Neural crest cell (in vitro differentiated cells): ENCODE results near the gene MAP6. TPM values are rescaled to one million over a fixed set of nuclear protein-coding genes. Genes with fewer than 3 reads are reported as not detected.

Experiments
- DNase-seq: peaks from one replicate; pipeline ENCODE4 v3.0.0; 2021; ENCODE audit warnings: low read depth, mixed read lengths, low spot score
- H3K27ac Mint-ChIP-seq: one replicate; pipeline ENCODE4 v1.8.0; 2021; ENCODE audit warnings: mild to moderate bottlenecking, mixed read lengths; ENCODE audit not compliant: unreplicated experiment
- H3K27me3 Mint-ChIP-seq: 2 replicates; pipeline ENCODE4 v1.8.0; 2021; ENCODE audit warnings: low read depth, mild to moderate bottlenecking, mixed read lengths
- H3K36me3 Mint-ChIP-seq: 2 replicates; pipeline ENCODE4 v1.8.0; 2021; ENCODE audit warnings: low read depth, mild to moderate bottlenecking, mixed read lengths
- H3K4me1 Mint-ChIP-seq: 2 replicates; pipeline ENCODE4 v1.8.0; 2021; ENCODE audit warnings: mixed read lengths
- H3K4me3 Mint-ChIP-seq: one replicate; pipeline ENCODE4 v1.8.0; 2021; ENCODE audit warnings: mild to moderate bottlenecking, mixed read lengths
- H3K9me3 Mint-ChIP-seq: 2 replicates; pipeline ENCODE4 v1.8.0; 2021; ENCODE audit warnings: mixed read lengths
- CTCF ChIP-seq: fragments of 200-600 bp; sonication (generic); conservative IDR thresholded peaks from 2 replicates; pipeline ENCODE4 v1.5.0; 2021; ENCODE audit warnings: antibody characterized with exemption, mild to moderate bottlenecking
- total RNA-seq: library from RNA; stranded (reverse); gene quantifications from 2 replicates; pipeline ENCODE4 v1.2.1, GENCODE V29; 2021

The MAP6 gene
- total RNA-seq, 1 donor from 2014 or later = 57.7 TPM

DNA sequence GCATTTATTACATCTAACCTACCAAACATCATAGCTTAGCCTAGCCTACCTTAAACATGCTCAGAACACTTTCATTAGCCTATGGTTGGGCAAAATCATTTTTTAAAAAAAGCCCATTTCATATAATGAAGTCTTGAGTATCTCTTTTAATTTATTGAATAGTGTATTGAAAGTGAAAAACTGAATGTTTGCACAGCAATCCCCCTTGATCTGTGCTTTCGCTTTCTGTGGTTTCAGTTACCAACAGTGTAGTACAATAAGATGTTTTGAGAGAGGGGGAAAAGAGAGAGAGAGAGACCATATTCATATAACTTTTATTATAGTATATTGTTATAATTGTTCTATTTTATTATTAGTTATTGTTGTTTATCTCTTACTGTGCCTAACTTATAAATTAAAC lies 8.4 kb upstream of the MAP6 start:
- peaks cover 9% of the 10 kb centered on the region for H3K9me3 Mint-ChIP-seq
- H3K36me3 Mint-ChIP-seq = no peaks in the 10 kb centered on the region
- TF ChIP-seq CTCF = no peak
- no peak overlapping the region for H3K27ac Mint-ChIP-seq
- no peaks in the 10 kb centered on the region for H3K4me1 Mint-ChIP-seq
- H3K27me3 Mint-ChIP-seq = peaks cover 61% of the 10 kb centered on the region
- no peak overlapping the region for H3K4me3 Mint-ChIP-seq
- no peak for DNase-seq

DNA sequence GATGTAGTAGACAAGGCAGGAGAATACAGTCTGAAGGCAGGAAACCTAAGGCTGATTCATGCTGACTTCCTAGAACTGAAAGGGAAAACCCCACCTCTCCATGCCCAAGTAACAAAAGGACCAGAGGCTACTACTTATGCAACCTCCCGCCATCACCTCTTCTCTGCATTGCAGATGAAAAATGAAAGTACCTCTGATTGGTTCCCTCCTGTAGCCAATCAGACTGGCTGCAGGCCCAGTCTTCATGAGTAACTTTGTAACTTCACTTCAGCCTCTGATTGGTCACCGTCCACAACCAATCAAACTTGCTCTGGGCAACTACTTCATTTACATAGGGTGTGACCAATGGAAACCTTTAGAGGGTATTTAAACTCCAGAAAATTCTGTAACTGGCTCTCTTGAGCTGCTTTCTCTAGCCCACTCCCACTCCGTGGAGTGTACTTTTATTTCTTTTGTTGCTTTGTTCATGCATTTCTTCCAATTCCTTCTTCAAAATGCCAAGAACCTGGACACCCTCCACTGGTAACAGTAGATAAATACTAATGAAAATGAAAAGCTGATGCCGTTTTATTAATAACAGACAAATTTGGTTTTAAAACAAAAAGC lies 5.2 kb upstream of the MAP6 start:
- TF ChIP-seq CTCF = no peak

DNA sequence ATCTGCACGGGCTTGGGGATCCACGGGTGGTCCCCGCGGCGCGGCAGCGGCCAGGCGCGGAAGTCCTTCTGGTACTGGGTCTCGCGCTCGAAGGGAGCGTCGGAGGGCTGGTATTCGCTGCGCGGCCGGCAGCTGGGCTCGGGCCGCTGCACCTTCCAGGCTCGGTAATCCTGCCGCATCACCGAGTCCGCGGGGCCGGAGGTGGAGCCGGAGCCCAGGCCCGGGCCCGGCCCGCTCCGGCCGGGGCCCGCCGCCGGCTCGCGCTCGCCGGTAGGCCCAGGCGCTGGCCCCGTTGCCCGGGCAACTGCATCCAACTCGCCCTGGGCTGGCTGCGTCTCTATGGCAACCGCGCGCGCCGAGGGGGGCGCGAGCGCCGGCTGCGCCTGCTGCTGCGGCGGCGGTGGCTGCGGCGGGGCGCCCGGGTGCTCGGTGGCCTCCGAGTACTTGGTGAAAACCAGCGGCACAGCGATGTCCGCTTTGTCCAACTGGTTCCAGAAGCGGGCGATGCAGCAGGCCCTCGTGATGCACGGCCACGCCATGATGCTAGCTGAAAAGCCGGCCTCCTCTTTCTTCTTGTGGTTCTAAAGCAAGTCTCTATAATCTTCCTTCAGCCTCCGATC lies 897 bp downstream of the MAP6 start:
- Mint-ChIP-seq H3K36me3 (no peaks in the 10 kb centered on the region), H3K27ac (peak overlapping the region; percentile 94), H3K4me3 (peak overlapping the region; percentile 93), H3K4me1 (peaks cover 23% of the 10 kb centered on the region), H3K27me3 (peaks cover 77% of the 10 kb centered on the region), H3K9me3 (peaks cover 4% of the 10 kb centered on the region)
- DNase-seq = peak; percentile 67
- TF ChIP-seq CTCF = no peak

More for the DNA sequence above, 5.2 kb upstream of the MAP6 start:
- Mint-ChIP-seq H3K4me3 (no peak overlapping the region), H3K4me1 (no peaks in the 10 kb centered on the region), H3K36me3 (no peaks in the 10 kb centered on the region), H3K9me3 (peaks cover 9% of the 10 kb centered on the region), H3K27ac (no peak overlapping the region), H3K27me3 (peaks cover 78% of the 10 kb centered on the region)
- no peak for DNase-seq

GRCh38 chr11:75667255-75667830 lies 1.5 kb downstream of the MAP6 start:
- Mint-ChIP-seq H3K4me3 (peak overlapping the region; percentile 82), H3K27me3 (peaks cover 71% of the 10 kb centered on the region), H3K36me3 (no peaks in the 10 kb centered on the region), H3K27ac (no peak overlapping the region), H3K4me1 (peaks cover 23% of the 10 kb centered on the region), H3K9me3 (peaks cover 2% of the 10 kb centered on the region)
- TF ChIP-seq CTCF = no peak
- peak; percentile 30 for DNase-seq

- H3K9me3 Mint-ChIP-seq = no peaks in the 10 kb centered on the region
- no peak for DNase-seq
- H3K36me3 Mint-ChIP-seq = no peaks in the 10 kb centered on the region
- H3K27me3 Mint-ChIP-seq = peaks cover 58% of the 10 kb centered on the region
- H3K4me3 Mint-ChIP-seq = peak overlapping the region; percentile 36
- H3K27ac Mint-ChIP-seq = no peak overlapping the region
- peaks cover 23% of the 10 kb centered on the region for H3K4me1 Mint-ChIP-seq
- TF ChIP-seq CTCF = no peak
These were observed 2.8 kb downstream of the MAP6 start for GRCh38 chr11:75665990-75666389.
